ENCODE measurements around the gene ADAMTS16. TPM values are rescaled to one million over a fixed set of nuclear protein-coding genes. Genes with fewer than 3 reads are reported as not detected.

The ADAMTS16 gene
- total RNA-seq, 3 donors from 2014 or later: 0.15 to 1.3 (median 0.33) TPM

- Histone ChIP-seq H3K36me3 (no peaks in the 10 kb centered on the region), H3K4me3 (no peak overlapping the region), H3K27ac (no peak overlapping the region), H3K27me3 (no peaks in the 10 kb centered on the region), H3K4me1 (no peaks in the 10 kb centered on the region), H3K9me3 (no peaks in the 10 kb centered on the region)
- DNase-seq (ENCODE audit: low spot score in 2 of 2): no peak
- intact Hi-C loops (cut with DNase I; ENCODE audit: low total_unique reads): no loop called here
- TF ChIP-seq POLR2A (IDR thresholded peaks at IDR 0.05) (no peak), POLR2AphosphoS5 (IDR thresholded peaks at IDR 0.05) (no peak), CTCF (IDR thresholded peaks at IDR 0.05) (no peak)
Observed at GRCh38 chr5:5278815-5279381, 138.8 kb downstream of the ADAMTS16 start.

GRCh38 chr5:5285906-5286305 lies 145.8 kb downstream of the ADAMTS16 start:
- Histone ChIP-seq H3K27me3 (no peaks in the 10 kb centered on the region), H3K9me3 (no peaks in the 10 kb centered on the region), H3K4me1 (no peaks in the 10 kb centered on the region), H3K27ac (no peak overlapping the region), H3K36me3 (no peaks in the 10 kb centered on the region), H3K4me3 (no peak overlapping the region)
- TF ChIP-seq POLR2AphosphoS5 (IDR thresholded peaks at IDR 0.05) (no peak), CTCF (IDR thresholded peaks at IDR 0.05) (no peak), POLR2A (IDR thresholded peaks at IDR 0.05) (no peak)
- no peak for DNase-seq (ENCODE audit: low spot score in 2 of 2)
- intact Hi-C loops (cut with DNase I; ENCODE audit: low total_unique reads): no loop called here

- no peak for DNase-seq (ENCODE audit: low spot score in 2 of 2)
- Histone ChIP-seq H3K4me3 (no peak overlapping the region), H3K4me1 (no peaks in the 10 kb centered on the region), H3K27me3 (no peaks in the 10 kb centered on the region), H3K27ac (no peak overlapping the region), H3K9me3 (no peaks in the 10 kb centered on the region), H3K36me3 (no peaks in the 10 kb centered on the region)
- intact Hi-C loops (cut with DNase I; ENCODE audit: low total_unique reads): no loop called here
- TF ChIP-seq POLR2A (IDR thresholded peaks at IDR 0.05) (no peak), POLR2AphosphoS5 (IDR thresholded peaks at IDR 0.05) (no peak), CTCF (IDR thresholded peaks at IDR 0.05) (no peak)
Observed at GRCh38 chr5:5287419-5287818, 147.3 kb downstream of the ADAMTS16 start.

GRCh38 chr5:5288201-5288600 lies 148.1 kb downstream of the ADAMTS16 start:
- H3K4me1 ChIP-seq: no peaks in the 10 kb centered on the region
- H3K36me3 ChIP-seq: no peaks in the 10 kb centered on the region
- H3K4me3 ChIP-seq: no peak overlapping the region
- intact Hi-C loops (cut with DNase I; ENCODE audit: low total_unique reads): no loop called here
- H3K27ac ChIP-seq: no peak overlapping the region
- no peak for DNase-seq (ENCODE audit: low spot score in 2 of 2)
- no peaks in the 10 kb centered on the region for H3K9me3 ChIP-seq
- TF ChIP-seq CTCF (IDR thresholded peaks at IDR 0.05) (no peak), POLR2AphosphoS5 (IDR thresholded peaks at IDR 0.05) (no peak), POLR2A (IDR thresholded peaks at IDR 0.05) (no peak)
- H3K27me3 ChIP-seq: no peaks in the 10 kb centered on the region

- intact Hi-C loops (cut with DNase I; ENCODE audit: low total_unique reads): no loop called here
- no peak overlapping the region for H3K4me3 ChIP-seq
- no peak for TF ChIP-seq POLR2AphosphoS5 (IDR thresholded peaks at IDR 0.05)
- no peak for TF ChIP-seq POLR2A (IDR thresholded peaks at IDR 0.05)
- TF ChIP-seq CTCF (IDR thresholded peaks at IDR 0.05): no peak
- no peaks in the 10 kb centered on the region for H3K9me3 ChIP-seq
- H3K4me1 ChIP-seq: no peaks in the 10 kb centered on the region
- no peaks in the 10 kb centered on the region for H3K36me3 ChIP-seq
- H3K27ac ChIP-seq: no peak overlapping the region
- no peak for DNase-seq (ENCODE audit: low spot score in 2 of 2)
- no peaks in the 10 kb centered on the region for H3K27me3 ChIP-seq
Observed at GRCh38 chr5:5289537-5289936, 149.4 kb downstream of the ADAMTS16 start.
